Measurements from ENCODE around the gene MRPL58.

Gene MRPL58

DNA sequence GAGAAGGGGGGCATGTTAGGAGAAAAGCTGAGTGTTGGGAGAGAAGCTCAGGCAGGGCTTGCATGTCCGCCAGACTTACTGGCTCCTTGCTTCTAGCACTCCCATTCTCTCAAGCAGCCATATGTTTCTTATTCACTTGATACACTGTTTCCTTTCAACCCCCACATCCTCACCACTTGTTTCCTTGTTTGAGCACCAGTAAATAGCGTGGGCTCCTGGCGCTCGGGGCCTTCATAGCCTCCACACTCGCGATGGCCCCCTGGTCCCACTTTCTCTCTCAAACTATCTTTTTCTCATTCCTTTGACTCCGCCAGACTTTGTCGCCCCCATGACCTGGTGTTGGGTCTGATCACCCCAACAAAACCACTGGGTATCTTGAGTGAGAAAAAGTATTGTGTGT is 17.7 kb downstream of the MRPL58 start:
- TF ChIP-seq, protein P1, sequence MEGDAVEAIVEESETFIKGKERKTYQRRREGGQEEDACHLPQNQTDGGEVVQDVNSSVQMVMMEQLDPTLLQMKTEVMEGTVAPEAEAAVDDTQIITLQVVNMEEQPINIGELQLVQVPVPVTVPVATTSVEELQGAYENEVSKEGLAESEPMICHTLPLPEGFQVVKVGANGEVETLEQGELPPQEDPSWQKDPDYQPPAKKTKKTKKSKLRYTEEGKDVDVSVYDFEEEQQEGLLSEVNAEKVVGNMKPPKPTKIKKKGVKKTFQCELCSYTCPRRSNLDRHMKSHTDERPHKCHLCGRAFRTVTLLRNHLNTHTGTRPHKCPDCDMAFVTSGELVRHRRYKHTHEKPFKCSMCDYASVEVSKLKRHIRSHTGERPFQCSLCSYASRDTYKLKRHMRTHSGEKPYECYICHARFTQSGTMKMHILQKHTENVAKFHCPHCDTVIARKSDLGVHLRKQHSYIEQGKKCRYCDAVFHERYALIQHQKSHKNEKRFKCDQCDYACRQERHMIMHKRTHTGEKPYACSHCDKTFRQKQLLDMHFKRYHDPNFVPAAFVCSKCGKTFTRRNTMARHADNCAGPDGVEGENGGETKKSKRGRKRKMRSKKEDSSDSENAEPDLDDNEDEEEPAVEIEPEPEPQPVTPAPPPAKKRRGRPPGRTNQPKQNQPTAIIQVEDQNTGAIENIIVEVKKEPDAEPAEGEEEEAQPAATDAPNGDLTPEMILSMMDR (conservative IDR thresholded peaks at IDR 0.05; ENCODE audit: control insufficient read depth, insufficient read depth, low read depth, low read length) = no peak
- no peak overlapping the region for H3K4me3 ChIP-seq (ENCODE audit: control insufficient read depth, low read depth, low read length)

DNA sequence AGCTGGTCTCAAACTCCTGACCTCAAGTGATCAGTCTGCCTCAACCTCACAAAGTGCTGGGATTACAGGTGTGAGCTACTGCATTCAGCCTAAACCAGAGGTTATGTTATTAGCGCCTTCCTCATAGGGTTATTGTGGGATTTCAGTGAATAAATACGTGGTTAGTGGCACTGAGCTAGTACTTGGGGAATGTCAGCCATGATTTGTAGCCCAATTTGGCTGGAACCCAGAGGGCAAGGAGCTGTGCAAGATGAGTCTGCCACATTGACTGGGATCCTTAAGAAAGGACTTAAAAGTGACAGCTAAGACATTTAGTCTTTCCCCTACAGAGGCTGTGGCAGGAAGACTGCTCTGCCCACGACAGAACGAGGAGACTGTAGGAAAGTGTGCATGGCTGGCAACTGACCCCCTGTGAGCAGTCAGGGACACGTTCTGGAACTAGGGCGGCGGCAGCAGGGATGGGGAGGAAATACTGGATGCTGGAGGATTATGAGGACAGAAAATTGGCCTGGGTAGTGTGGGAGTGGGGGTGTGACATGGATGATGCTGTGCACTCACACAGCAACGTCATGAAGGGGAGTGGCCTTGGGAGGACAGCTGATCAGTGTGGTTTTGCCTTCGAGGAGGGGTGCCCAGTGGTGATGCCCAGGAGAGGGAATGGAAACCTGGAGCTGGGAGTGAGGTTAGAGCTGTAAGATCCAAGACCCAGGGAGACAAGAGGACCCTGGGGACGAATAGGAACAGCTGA is 19.7 kb downstream of the MRPL58 start:
- TF ChIP-seq, protein P1 (conservative IDR thresholded peaks at IDR 0.05; ENCODE audit: control insufficient read depth, insufficient read depth, low read depth, low read length) = no peak
- H3K4me3 ChIP-seq (ENCODE audit: control insufficient read depth, low read depth, low read length) = peak overlapping the region; percentile 73
- DNase-seq (ENCODE audit: low read depth) = peak; percentile 92

More for the DNA sequence above, 17.7 kb downstream of the MRPL58 start:
- DNase-seq (ENCODE audit: low read depth) = no peak

DNA sequence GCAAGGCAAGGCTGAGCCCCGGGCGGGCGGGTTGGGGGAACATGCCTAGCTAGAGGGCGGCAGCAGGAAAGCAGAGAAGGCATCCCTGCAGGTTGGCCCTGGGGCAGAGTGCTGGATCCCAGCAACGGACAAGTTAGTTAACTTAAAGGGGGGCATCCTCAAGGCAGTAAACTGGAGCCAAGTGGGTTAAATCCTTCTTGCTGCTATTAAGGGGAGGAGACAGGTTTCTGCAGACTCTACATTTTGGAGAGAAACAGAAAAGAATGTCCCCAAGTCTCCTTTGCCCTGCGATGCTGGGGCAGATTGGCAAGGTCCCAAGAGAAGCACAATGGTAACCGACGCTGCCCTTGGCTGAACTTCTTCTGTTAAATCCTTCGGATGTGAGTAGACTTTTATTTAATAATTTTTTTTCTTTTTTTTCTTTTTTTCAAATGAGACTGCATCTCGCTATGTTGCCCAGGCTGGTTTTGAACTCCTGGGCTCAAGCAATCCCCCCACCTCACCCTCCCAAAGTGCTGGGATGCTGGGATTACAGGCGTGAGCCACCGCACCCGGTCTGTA is 20.3 kb downstream of the MRPL58 start:
- peak; percentile 15 for DNase-seq (ENCODE audit: low read depth)
- TF ChIP-seq, protein P1 (conservative IDR thresholded peaks at IDR 0.05; ENCODE audit: control insufficient read depth, insufficient read depth, low read depth, low read length) = no peak
- peak overlapping the region; percentile 73 for H3K4me3 ChIP-seq (ENCODE audit: control insufficient read depth, low read depth, low read length)

DNA sequence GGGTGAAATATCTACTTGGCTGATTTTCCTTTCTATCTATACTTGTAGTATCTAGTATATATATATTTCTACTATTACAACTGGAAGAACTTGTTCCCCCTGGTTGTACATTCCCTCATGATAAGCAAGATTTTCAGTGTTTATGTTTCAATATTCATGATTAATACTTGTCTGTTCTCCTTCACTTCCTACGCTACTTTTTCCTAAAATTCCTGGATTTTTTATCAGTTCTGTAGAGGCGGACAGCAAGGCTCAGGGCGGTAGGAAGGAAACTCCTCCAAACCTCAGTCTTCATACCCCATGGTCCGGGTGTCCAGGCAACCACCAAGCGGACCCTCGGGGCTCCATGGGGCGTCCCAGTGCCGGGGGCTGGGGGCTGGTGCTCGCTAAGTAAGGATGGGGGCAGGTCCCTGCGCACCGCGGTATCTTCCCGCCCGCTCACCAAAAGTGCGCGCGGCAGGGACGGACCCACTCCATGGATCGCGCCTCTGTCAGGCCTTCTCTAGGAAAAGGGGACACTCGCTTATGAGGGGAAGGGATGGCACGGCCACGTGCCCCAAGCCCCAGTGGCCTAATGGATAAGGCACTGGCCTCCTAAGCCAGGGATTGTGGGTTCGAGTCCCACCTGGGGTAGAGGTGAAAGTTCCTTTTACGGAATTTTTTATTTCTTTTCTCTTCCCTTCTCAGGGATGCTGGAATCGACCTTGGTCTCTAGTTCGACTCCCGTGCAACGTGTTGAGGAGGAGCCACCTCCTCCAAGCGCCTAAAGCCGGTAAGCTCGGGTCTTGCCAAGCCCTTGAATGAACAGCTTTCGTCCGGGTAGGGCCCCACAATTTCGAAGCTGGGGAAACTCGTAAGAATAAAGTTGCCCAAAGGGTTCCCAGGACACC is 21.1 kb downstream of the MRPL58 start:
- peak; percentile 93 for DNase-seq (ENCODE audit: low read depth)
- peak overlapping the region; percentile 92 for H3K4me3 ChIP-seq (ENCODE audit: control insufficient read depth, low read depth, low read length)
- TF ChIP-seq, protein P1 (conservative IDR thresholded peaks at IDR 0.05; ENCODE audit: control insufficient read depth, insufficient read depth, low read depth, low read length) = peak; percentile 8

DNA sequence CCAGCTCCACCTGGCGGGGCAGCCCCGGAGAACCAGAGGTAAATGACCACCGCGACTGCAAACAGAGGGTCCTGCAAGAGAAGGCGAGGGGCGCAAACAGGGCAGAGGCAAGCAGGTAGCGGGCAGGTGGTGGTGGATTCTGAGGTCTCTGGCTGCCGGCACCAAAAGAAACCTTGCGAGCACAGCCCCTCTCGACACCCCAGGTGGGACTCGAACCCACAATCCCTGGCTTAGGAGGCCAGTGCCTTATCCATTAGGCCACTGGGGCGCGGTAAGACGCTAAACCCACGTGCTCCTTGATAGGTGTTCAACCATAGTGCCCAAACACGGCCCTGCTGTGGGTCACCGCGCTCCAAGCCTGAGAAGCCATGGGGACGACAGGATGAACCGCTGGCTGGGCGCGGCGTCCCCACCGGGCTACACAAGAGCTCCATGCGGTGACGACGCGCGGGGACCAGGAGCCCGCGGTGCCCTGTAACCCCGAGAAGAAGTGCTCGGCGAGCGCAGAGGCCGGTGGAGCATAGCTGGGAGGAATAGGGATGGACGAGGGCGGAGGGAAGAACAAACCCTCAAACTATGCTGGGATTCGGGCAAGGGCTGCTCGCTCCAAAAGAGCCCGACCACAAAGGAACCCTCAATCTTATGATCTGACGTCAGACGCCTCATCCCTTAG is 21.9 kb downstream of the MRPL58 start:
- DNase-seq (ENCODE audit: low read depth) = peak; percentile 88
- TF ChIP-seq, protein P1 (conservative IDR thresholded peaks at IDR 0.05; ENCODE audit: control insufficient read depth, insufficient read depth, low read depth, low read length) = no peak
- H3K4me3 ChIP-seq (ENCODE audit: control insufficient read depth, low read depth, low read length) = peak overlapping the region; percentile 92

DNA sequence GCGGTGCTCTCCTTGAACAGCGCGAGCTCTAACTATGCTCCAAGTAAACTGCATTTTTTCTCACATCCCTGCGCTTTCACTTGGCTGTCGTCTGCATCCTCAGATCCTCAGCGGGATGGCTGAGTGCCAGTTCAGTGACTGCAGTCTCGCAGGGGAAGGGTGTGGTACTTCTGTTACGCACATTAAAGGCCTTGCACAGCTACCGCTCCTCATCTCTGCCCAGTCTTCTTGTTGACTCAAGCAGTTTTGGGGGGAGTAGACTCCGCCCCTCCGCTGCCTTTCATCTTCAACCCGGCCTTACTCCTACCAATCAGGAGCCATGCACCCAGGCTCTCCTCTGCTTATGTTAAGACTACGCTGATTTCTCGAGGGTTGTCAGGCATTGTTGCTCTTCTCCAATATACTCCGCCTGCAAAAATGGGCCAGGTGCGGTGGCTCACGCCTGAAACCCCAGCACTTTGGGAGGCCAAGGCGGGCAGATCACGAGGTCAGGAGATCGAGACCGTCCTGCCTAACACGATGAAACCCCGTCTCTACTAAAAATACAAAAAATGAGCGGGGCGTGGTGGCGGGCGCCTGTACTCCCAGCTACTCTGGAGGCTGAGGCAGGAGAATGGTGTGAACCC is 24.3 kb downstream of the MRPL58 start:
- H3K4me3 ChIP-seq (ENCODE audit: control insufficient read depth, low read depth, low read length) = no peak overlapping the region
- TF ChIP-seq, protein P1 (conservative IDR thresholded peaks at IDR 0.05; ENCODE audit: control insufficient read depth, insufficient read depth, low read depth, low read length) = no peak
- DNase-seq (ENCODE audit: low read depth) = peak; percentile 97

All from fibroblast of mammary gland (primary cell).